ENCODE results near the gene ANO6. TPM values are rescaled to one million over a fixed set of nuclear protein-coding genes. Genes with fewer than 3 reads are reported as not detected.
"Not testable (repeated sequence)": the region's sequence is repeated elsewhere in the genome, so short reads cannot be mapped to it uniquely, and the experiment has no call there.

The ANO6 gene
- polyA plus RNA-seq, 3 donors from 2014 or later: 17.9 to 30.7 (median 27.7) TPM

- no peak overlapping the region for H3K4me3 Mint-ChIP-seq
- H3K27me3 Mint-ChIP-seq (ENCODE audit: low read depth in 3 of 3): peaks cover 0 to 2% (median 2%) of the 10 kb centered on the region in 3 donors
- H3K36me3 Mint-ChIP-seq: no peaks in the 10 kb centered on the region
- H3K4me1 Mint-ChIP-seq: peaks cover 24 to 46% of the 10 kb centered on the region in 2 donors
- no peaks in the 10 kb centered on the region for H3K9me3 Mint-ChIP-seq
- no peak overlapping the region for H3K27ac Mint-ChIP-seq
- DNase-seq: no peak
Observed at GRCh38 chr12:45260854-45261253, 45.0 kb downstream of the ANO6 start.

- H3K4me1 Mint-ChIP-seq: peaks cover 23 to 47% of the 10 kb centered on the region in 2 donors
- H3K9me3 Mint-ChIP-seq; H3K4me3 Mint-ChIP-seq; H3K36me3 Mint-ChIP-seq; H3K27me3 Mint-ChIP-seq (ENCODE audit: low read depth in 3 of 3); H3K27ac Mint-ChIP-seq; DNase-seq: not testable (repeated sequence)
Observed at GRCh38 chr12:45262185-45262584, 46.3 kb downstream of the ANO6 start.

GRCh38 chr12:45263587-45263986, 47.7 kb downstream of the ANO6 start:
- Mint-ChIP-seq H3K27me3 (ENCODE audit: low read depth in 3 of 3) (peaks cover 0 to 2% (median 0%) of the 10 kb centered on the region in 3 donors), H3K27ac (no peak overlapping the region), H3K4me1 (peaks cover 26 to 47% of the 10 kb centered on the region in 2 donors), H3K9me3 (no peaks in the 10 kb centered on the region), H3K36me3 (no peaks in the 10 kb centered on the region), H3K4me3 (no peak overlapping the region)
- DNase-seq: no peak

DNA sequence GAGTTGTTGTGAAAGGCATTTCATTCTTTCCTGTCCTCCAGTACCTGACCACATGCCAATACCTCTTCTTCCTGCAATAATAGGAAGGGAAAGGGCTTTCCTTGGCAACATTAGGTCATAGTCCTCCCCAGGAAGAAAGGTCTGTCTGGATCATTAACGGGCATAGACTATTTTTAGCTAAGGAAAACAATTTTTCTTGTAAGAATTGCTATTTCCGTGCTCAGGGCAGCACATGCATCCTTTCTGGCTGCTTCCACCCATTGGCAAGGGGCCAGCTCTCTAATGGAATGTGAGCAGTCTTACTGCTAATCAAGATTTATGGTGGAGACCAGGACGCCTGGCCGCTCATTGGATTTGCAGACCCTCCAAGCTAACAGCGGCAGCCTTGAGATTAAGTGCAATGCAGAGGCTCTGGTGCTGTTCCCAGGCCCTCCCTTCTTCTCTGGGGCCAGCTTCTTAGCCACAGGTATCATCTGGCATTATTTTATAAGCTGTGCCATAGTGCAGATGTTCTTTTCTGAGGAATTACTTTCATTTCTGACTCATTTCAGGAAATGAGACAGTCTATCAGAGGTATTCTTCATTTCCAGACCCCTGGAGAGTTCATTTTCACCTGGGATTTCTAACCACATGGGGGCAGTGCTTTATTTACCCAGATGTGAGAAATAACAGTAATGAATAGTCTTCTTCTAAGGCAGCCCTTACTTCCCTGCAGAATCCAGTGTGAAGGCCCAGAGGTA, 52.9 kb downstream of the ANO6 start:
- Mint-ChIP-seq H3K9me3 (no peaks in the 10 kb centered on the region), H3K27ac (peak overlapping the region in 1 of 6 donors; percentile 33)

GRCh38 chr12:45269412-45269751, 53.5 kb downstream of the ANO6 start:
- H3K4me3 Mint-ChIP-seq: no peak overlapping the region

More for the DNA sequence above, 52.9 kb downstream of the ANO6 start:
- no peaks in the 10 kb centered on the region for H3K27me3 Mint-ChIP-seq (ENCODE audit: low read depth in 3 of 3)
- H3K36me3 Mint-ChIP-seq: peaks cover 0 to 9% (median 0%) of the 10 kb centered on the region in 3 donors
- H3K4me1 Mint-ChIP-seq: peaks cover 28 to 42% of the 10 kb centered on the region in 2 donors
- peak overlapping the region in 1 of 5 donors; percentile 2 for H3K4me3 Mint-ChIP-seq
- no peak for DNase-seq

GRCh38 chr12:45270951-45271350, 55.1 kb downstream of the ANO6 start:
- Mint-ChIP-seq H3K9me3 (no peaks in the 10 kb centered on the region), H3K27ac (no peak overlapping the region), H3K4me1 (peaks cover 28 to 37% of the 10 kb centered on the region in 2 donors), H3K36me3 (peaks cover 0 to 9% (median 0%) of the 10 kb centered on the region in 3 donors), H3K27me3 (ENCODE audit: low read depth in 3 of 3) (no peaks in the 10 kb centered on the region), H3K4me3 (no peak overlapping the region)
- DNase-seq: no peak

More at GRCh38 chr12:45269412-45269751, 53.5 kb downstream of the ANO6 start:
- Mint-ChIP-seq H3K36me3 (peaks cover 0 to 9% (median 0%) of the 10 kb centered on the region in 3 donors), H3K27ac (peak overlapping the region in 1 of 6 donors; percentile 33), H3K9me3 (no peaks in the 10 kb centered on the region), H3K4me1 (peaks cover 28 to 42% of the 10 kb centered on the region in 2 donors), H3K27me3 (ENCODE audit: low read depth in 3 of 3) (no peaks in the 10 kb centered on the region)
- DNase-seq: no peak

- H3K27me3 Mint-ChIP-seq (ENCODE audit: low read depth in 3 of 3): no peaks in the 10 kb centered on the region
Observed at GRCh38 chr12:45273717-45274271, 57.9 kb downstream of the ANO6 start.

GRCh38 chr12:45276154-45276755, 60.4 kb downstream of the ANO6 start:
- H3K4me3 Mint-ChIP-seq: no peak overlapping the region
- H3K27ac Mint-ChIP-seq: no peak overlapping the region
- peaks cover 0 to 13% (median 1%) of the 10 kb centered on the region in 3 donors for H3K36me3 Mint-ChIP-seq
- H3K27me3 Mint-ChIP-seq (ENCODE audit: low read depth in 3 of 3): no peaks in the 10 kb centered on the region
- no peak for DNase-seq
- no peaks in the 10 kb centered on the region for H3K9me3 Mint-ChIP-seq
- H3K4me1 Mint-ChIP-seq: no peaks in the 10 kb centered on the region

More at GRCh38 chr12:45273717-45274271, 57.9 kb downstream of the ANO6 start:
- Mint-ChIP-seq H3K9me3 (no peaks in the 10 kb centered on the region), H3K27ac (no peak overlapping the region), H3K4me1 (peaks cover 7 to 8% of the 10 kb centered on the region in 2 donors), H3K4me3 (no peak overlapping the region), H3K36me3 (peaks cover 0 to 13% (median 0%) of the 10 kb centered on the region in 3 donors)
- DNase-seq: no peak

- Mint-ChIP-seq H3K36me3 (peaks cover 0 to 15% (median 4%) of the 10 kb centered on the region in 3 donors), H3K4me1 (no peaks in the 10 kb centered on the region), H3K9me3 (no peaks in the 10 kb centered on the region), H3K27ac (no peak overlapping the region), H3K4me3 (no peak overlapping the region), H3K27me3 (ENCODE audit: low read depth in 3 of 3) (peaks cover 0 to 1% (median 0%) of the 10 kb centered on the region in 3 donors)
- no peak for DNase-seq
Observed at GRCh38 chr12:45278447-45278846, 62.6 kb downstream of the ANO6 start.

GRCh38 chr12:45279931-45280830, 64.3 kb downstream of the ANO6 start:
- no peak overlapping the region for H3K4me3 Mint-ChIP-seq
- H3K27me3 Mint-ChIP-seq (ENCODE audit: low read depth in 3 of 3): peaks cover 0 to 1% (median 0%) of the 10 kb centered on the region in 3 donors
- peaks cover 0 to 5% of the 10 kb centered on the region in 2 donors for H3K4me1 Mint-ChIP-seq
- no peaks in the 10 kb centered on the region for H3K9me3 Mint-ChIP-seq
- DNase-seq: no peak
- H3K36me3 Mint-ChIP-seq: peaks cover 0 to 15% (median 4%) of the 10 kb centered on the region in 3 donors
- H3K27ac Mint-ChIP-seq: no peak overlapping the region

GRCh38 chr12:45281994-45282393, 66.1 kb downstream of the ANO6 start:
- no peaks in the 10 kb centered on the region for H3K9me3 Mint-ChIP-seq
- peaks cover 0 to 15% (median 4%) of the 10 kb centered on the region in 3 donors for H3K36me3 Mint-ChIP-seq
- H3K27me3 Mint-ChIP-seq (ENCODE audit: low read depth in 3 of 3): peaks cover 0 to 1% (median 0%) of the 10 kb centered on the region in 3 donors
- no peak for DNase-seq
- H3K4me3 Mint-ChIP-seq: no peak overlapping the region
- H3K4me1 Mint-ChIP-seq: peaks cover 0 to 5% of the 10 kb centered on the region in 2 donors
- no peak overlapping the region for H3K27ac Mint-ChIP-seq

- no peak overlapping the region for H3K27ac Mint-ChIP-seq
- no peak for DNase-seq
- peaks cover 0 to 15% (median 4%) of the 10 kb centered on the region in 3 donors for H3K36me3 Mint-ChIP-seq
- H3K4me3 Mint-ChIP-seq: no peak overlapping the region
- peaks cover 0 to 5% of the 10 kb centered on the region in 2 donors for H3K4me1 Mint-ChIP-seq
- no peaks in the 10 kb centered on the region for H3K9me3 Mint-ChIP-seq
- peaks cover 0 to 1% (median 0%) of the 10 kb centered on the region in 3 donors for H3K27me3 Mint-ChIP-seq (ENCODE audit: low read depth in 3 of 3)
Observed at GRCh38 chr12:45282411-45282810, 66.5 kb downstream of the ANO6 start.

- H3K36me3 Mint-ChIP-seq: peaks cover 0 to 11% (median 4%) of the 10 kb centered on the region in 3 donors
- no peaks in the 10 kb centered on the region for H3K9me3 Mint-ChIP-seq
- no peak for DNase-seq
- peaks cover 0 to 5% of the 10 kb centered on the region in 2 donors for H3K4me1 Mint-ChIP-seq
- H3K27me3 Mint-ChIP-seq (ENCODE audit: low read depth in 3 of 3): peaks cover 0 to 1% (median 0%) of the 10 kb centered on the region in 3 donors
- no peak overlapping the region for H3K27ac Mint-ChIP-seq
- H3K4me3 Mint-ChIP-seq: no peak overlapping the region
Observed at GRCh38 chr12:45284096-45284901, 68.4 kb downstream of the ANO6 start.

All from immature natural killer cell (primary cell).